HG02588 (cell line): Measurements from ENCODE around the gene RAD9A.
A peak's percentile ranks its signal among the peaks of the same experiment; 100 is the strongest.
"Not testable (repeated sequence)": the region's sequence is repeated elsewhere in the genome, so short reads cannot be mapped to it uniquely, and the experiment has no call there.

Experiments used
- ATAC-seq: cut with Tn5 transposase; IDR thresholded peaks from one replicate; pipeline ENCODE4 v1.9.1; 2021; ENCODE audit warnings: mild to moderate bottlenecking, moderate library complexity; ENCODE audit not compliant: unreplicated experiment

The RAD9A gene

DNA sequence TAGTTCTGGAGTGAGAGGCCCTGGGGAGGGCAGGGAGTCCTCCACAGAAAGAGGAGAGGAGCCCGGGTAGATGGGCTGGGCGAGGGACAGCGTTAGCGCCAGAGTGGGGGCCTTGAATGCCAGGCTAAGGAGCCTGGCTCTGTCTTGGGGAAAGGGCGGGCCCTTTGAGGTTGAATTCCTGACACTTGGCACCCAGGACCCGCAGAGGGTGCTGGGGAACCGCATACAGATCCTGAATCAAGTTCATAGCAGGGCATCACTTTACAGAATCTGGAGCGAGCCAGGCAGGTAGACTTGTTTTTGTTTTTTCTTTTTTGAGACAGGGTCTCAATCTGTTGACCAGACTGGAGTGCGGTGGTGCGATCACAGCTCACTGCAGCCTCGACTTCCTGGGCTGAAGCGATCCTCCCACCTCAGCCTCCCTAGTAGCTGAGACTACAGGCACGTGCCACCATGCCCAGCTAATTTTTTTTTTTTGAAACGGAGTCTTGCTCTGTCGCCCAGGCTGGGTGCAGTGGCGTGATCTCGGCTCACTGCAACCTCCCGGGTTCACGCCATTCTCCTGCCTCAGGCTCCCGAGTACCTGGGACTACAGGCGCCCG lies 29.7 kb downstream of the RAD9A start:
- no peak for ATAC-seq

DNA sequence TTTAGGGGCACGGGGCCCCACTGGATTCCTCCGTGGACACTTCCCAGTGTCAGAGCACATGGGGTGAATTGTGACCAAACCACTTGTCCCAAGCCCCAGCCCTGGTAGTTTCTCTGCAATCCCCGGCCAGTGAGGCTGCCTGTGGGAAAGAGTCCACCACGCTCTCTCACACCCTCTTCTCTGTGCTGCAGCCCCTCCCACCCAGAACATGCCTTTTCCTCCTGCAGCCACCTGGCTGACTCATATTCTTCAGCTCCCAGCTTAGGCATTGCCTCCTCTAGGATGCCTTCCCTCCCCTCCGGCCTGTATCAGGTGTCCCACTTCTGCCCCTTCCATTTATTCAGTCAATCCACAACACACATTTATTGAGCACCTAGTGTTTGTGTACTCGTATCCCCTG lies 31.1 kb downstream of the RAD9A start:
- no peak for ATAC-seq

DNA sequence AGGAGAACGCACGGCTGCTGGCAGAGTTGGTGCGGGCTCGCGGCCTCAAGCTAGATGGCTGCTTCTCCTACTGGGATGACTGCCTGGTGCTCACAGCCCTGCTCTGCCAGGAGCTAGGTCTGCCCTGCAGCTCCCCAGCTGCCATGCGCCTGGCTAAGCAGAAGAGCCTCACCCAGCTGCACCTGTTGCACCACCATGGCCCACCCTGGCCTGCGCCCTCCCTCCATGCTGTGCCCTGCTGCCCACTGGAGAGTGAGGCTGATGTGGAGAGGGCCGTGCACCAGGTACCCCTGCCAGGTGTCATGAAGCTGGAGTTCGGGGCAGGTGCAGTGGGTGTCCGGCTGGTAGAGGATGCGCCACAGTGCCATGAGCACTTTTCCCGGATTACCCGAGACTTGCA lies 31.7 kb downstream of the RAD9A start:
- ATAC-seq, result no peak

DNA sequence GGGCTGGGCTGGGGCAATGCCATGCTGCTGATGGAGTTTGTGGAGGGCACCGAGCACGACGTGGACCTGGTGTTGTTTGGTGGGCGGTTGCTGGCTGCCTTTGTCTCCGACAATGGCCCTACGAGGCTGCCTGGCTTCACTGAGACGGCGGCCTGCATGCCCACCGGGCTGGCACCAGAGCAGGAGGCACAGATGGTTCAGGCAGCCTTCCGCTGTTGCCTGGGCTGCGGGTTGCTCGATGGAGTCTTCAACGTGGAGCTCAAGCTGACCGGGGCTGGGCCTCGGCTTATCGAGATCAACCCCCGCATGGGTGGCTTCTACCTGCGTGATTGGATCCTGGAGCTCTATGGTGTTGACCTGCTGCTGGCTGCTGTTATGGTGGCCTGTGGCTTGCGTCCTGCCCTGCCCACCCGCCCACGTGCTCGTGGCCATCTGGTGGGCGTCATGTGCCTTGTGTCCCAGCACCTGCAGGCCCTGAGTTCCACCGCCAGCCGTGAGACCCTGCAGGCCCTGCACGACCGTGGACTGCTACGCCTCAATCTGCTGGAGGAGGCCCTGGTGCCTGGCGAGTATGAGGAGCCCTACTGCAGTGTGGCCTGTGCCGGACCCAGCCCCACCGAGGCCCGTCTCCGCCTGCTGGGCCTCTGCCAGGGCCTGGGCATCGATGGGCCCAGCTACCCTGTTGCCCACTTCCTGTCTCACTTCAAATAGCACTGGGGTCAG lies 32.3 kb downstream of the RAD9A start:
- ATAC-seq, result no peak

DNA sequence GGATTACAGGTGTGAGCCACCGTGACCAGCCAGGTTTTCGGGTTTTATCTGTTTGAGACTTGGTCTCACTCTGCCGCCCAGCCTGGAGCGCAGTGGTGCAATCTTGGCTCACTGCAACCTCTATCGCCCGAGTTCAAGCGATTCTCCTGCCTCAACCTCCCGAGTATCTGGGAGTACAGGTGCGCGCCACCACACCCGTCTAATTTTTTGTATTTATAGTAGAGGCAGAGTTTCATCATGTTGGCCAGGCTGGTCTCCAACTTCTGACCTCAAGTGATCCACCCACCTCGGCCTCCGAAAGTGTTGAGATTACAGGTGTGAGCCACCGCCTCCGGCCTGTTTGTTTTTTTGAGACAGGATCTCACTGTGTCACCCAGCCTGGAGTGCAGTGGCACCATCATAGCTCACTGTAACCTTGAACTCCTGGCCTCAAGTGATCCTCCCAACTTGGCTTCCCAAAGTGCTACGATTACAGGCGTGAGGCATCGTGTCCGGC lies 35.6 kb downstream of the RAD9A start:
- not testable (repeated sequence) for ATAC-seq

DNA sequence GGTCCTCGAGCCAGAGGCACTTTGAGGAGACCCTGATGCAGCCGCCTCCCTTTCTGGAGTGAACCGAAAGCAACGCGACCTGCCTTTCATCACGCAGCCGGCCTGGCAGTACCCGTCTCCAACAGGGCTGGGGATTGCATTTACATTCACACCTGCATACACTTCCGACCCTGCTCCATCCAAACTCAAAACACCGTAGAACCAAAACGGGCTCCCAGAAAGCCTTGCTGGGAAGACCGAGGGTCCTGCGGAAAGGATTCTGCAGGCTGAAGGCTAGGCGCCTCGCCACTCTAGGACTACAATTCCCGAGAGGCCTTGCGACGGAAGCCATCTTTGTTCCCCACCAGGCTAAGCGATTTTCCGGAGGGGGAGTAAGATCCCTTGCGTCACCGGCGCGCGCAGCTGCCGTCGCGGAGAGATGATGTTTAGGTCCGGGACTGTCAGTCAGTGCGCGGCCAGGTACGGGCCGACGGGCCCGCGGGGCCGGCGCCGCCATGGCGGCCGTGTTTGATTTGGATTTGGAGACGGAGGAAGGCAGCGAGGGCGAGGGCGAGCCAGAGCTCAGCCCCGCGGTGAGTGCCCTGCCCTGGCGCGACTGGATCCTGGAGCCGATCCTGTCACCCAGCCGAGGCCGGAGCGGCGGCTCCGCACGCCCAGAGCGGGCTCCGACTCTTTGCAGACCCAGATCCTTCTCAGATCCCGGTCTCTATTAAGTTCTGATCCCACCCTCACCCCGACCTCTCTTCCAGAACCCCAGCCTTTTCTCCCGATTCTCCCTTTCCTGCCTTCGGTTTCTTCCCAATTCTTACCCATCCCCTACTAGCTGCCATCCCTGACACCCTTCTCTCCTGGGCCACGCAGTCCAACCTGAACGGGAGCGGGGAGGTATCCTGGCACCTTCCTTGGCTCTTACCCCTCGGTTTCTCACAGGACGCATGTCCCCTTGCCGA lies 36.5 kb downstream of the RAD9A start, which contains the start of gene RPS6KB2:
Gene RPS6KB2, plus strand, starts transcription at position 443 of the 950 bp plus-strand sequence. Its CDS starts 52 bp downstream, at position 495.
- peak; percentile 81 for ATAC-seq

DNA sequence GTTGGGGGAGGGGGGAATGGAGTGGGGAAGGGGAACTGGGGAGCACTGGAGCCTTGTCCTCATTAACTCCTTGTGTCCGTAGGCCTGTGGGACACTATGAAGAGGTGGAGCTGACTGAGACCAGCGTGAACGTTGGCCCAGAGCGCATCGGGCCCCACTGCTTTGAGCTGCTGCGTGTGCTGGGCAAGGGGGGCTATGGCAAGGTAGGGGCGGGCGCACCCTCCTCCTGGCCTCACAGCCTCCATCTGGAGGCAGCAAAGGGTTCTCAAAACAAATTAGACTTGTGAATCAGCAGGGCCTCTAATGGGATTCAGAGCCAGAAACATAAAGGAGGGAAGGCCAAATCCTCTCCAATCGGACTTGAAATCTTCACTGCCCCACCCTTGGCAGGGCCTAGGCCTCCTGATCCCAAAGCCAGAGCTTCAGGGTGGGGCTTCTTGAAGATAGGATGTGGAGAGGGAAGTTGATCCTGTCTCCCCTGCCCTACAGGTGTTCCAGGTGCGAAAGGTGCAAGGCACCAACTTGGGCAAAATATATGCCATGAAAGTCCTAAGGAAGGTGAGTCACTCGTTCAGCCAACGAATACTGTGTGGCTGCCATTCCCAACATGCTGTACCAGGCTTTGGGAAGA lies 37.4 kb downstream of the RAD9A start:
- ATAC-seq, result no peak

DNA sequence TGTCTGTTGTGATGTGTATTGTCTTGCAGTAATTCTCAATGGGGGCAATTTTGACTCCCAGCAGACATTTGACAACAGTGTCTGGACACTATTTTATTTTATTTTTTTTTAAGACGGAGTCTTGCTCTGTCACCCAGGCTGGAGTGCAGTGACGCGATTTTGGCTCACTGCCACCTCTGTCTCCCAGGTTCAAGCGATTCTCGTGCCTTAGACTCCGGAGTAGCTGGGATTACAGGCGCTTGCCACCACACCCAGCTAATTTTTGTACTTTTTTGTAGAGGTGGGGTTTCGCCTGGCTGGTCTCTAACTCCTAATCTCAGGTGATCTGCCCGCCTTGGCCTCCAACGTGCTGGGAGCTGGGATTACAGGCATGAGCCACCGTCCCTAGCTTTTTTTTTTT lies 37.9 kb downstream of the RAD9A start:
- ATAC-seq, result no peak

DNA sequence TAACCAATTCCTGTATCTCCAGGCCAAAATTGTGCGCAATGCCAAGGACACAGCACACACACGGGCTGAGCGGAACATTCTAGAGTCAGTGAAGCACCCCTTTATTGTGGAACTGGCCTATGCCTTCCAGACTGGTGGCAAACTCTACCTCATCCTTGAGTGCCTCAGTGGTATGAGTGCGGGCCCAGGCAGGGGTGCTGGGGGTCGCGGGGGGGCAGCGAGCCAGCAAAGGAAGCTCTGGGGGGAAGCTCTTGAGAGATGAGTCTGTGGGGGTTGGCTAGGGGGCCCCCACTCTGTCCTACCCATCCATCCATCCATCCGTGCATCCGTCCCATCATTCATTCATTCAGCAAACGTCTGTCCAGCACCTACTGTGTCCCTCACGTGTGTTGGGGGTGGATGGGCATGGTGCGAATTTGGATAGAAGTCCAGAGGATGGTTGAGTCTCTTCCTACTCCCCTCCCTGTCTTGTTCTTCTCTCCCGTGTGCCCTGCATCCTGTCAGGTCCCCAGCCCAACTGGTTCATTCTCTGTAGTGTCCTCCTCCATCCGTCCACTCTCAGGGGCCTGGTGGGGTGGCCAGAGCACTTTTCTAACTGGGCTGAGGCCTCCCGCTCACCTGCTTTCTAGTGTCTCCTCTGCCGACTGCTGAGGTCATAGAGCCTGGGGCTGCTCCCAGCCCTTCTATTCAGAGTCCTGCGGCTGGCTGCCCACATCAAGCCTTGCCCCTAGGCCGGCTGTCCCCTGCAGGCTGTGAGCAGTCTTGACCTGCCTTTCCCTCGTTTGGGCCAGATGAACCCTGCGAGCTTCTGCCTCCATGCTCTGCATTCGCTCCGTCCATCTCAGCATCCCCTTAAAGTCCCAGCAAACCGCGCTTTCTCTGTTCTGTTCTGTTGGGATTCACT lies 39.8 kb downstream of the RAD9A start:
- ATAC-seq, result no peak

DNA sequence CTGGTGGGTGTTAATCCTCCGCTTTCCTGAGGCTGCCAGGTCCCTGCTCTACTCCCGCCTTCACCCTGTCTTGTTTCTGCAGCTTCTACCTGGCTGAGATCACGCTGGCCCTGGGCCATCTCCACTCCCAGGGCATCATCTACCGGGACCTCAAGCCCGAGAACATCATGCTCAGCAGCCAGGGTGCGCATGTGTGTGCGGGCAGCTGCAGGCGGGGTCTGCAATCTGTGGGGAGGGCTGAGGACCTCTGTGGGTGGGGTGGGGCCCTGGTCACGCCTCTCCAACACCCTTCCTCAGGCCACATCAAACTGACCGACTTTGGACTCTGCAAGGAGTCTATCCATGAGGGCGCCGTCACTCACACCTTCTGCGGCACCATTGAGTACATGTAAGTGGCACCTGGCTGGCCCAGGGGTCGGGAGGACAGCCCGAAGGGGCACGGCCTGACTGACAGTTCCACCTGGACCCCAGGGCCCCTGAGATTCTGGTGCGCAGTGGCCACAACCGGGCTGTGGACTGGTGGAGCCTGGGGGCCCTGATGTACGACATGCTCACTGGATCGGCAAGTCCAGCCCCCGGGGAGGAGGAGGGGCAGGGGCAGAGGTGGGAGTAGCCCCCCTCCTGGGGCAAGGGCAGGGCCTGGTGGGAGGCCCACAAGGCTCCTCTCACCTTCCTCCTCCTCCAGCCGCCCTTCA lies 41.0 kb downstream of the RAD9A start:
- no peak for ATAC-seq

DNA sequence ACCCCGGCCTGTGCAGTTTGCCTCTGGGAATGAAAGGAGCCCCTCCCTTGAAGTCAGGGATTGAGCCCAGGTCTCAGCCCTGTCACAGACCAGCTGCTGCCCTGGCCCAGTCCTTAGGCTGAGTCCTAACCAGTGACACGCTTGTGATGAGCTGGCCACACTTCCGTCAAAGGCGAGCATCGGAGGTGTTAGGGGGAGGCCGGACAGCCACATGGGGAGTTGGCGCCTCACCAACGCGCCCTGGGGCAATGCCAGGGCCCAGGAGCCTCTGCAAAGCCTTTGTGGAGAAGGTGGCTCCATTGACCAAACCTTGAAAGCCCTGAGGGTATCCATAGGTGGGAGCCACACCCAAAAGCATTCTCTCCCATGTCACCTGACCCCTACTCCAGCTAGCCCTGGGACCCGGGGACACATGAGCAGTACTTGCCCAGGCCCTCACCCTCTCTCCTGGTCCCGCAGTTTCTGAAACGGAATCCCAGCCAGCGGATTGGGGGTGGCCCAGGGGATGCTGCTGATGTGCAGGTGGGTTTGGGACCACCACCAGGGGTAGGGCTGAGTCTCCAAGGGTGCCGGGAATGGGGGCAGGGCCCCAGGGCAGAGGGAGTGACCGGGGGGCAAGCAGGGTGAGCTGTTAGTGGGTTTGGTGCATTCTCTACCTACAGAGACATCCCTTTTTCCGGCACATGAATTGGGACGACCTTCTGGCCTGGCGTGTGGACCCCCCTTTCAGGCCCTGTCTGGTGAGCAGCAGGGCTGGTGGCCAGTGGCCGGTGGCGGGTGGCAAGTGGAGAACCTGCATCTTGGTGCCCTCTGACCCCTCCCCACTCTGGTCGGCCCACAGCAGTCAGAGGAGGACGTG lies 42.0 kb downstream of the RAD9A start:
- no peak for ATAC-seq

DNA sequence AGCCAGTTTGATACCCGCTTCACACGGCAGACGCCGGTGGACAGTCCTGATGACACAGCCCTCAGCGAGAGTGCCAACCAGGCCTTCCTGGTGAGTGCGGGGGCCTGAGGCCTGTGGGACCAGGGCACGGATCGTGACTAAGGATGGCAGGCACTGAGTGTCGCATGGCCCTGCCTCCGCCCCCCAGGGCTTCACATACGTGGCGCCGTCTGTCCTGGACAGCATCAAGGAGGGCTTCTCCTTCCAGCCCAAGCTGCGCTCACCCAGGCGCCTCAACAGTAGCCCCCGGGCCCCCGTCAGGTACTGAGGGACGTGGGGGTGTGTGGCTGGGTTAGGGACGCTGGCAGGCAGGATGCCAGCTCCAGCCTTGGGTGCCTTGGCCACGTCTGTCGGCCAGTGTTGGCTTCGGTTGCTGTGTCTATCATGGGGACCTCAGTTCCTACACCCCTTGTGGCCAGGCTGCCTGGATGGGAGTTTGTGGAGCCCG lies 42.7 kb downstream of the RAD9A start:
- ATAC-seq, result no peak

DNA sequence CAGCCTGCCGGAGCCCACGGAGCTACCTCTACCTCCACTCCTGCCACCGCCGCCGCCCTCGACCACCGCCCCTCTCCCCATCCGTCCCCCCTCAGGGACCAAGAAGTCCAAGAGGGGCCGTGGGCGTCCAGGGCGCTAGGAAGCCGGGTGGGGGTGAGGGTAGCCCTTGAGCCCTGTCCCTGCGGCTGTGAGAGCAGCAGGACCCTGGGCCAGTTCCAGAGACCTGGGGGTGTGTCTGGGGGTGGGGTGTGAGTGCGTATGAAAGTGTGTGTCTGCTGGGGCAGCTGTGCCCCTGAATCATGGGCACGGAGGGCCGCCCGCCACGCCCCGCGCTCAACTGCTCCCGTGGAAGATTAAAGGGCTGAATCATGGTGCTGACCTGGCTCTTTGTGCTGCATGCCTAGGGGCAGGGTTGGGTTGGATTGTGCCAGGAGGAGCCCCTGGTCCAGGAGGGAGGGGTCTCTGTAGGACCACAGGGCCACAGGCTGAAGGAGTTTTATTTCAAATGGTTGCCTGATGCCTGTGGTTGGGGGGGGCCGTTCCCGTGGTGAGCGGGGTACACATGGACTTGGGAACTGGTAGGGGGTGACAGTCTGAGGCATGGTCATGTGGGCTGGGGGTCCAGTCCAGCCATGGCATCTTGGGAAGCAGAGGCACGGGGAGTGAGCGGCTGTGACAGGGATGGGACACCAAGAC lies 43.4 kb downstream of the RAD9A start:
- no peak for ATAC-seq

DNA sequence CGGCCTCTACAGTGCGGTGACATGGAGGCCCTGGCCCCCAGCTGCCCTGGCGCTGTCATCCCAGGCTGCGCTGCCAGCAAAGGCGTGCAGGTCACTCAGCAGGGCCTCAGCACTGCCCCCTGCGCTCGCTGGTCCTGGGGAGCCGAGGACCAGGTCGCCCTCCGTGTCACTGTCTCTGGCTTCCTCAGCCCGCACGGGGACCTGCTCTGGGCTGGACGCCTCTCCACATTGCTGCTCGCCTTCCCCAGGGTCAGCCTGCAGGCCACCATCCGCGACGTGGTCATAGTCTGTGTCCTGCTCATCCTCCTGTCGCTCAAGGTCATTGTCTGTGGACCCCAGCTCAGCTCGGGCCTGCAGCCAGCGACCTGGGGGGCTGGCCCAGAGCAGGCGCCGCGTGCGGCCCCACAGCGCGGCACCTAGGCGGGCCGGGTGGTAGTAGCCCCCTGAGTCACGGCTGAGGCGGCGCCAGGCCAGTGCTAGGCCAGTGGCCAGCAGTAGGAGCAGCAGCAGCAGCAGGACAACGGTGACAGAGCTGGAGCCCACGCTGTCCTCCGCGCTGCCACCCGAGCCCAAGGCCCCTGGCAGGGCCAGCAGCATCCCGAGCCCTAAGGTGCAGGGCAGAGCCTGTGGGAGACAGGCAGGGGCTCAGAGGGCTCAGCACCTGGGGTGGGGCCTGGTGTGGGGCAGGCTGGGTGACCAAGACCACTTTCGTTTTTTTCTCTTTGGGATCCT lies 44.1 kb downstream of the RAD9A start:
- no peak for ATAC-seq

DNA sequence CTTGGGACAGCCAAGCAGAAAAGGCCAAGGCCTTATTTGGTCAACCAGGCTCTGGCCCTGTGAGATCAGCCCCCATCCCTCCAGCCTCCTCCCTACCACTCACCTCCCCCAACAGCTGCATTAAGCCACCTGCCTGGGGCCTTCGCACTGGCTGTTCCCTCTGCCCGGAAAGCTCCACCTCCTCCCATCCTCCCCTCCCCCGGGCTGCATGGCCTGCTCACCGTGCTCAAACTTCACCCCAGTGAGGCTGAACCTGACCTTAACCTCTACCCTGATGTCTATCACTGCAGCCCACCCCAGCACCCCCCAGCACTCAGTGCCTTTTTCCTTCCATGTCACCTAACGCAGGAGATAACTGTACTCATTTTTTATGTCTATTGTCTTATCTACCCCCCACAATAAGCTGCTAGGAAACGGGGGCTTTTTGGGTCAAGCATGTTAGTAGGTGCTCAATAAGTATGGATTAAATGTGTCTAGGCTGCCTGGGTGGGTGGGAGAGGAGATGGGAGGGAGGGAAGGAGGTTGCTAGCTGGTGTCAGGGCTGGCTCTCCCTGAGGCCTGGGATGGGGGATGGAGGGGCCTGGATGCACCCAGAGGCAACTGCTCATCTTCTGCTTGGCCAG lies 44.8 kb downstream of the RAD9A start:
- ATAC-seq, result peak; percentile 38

DNA sequence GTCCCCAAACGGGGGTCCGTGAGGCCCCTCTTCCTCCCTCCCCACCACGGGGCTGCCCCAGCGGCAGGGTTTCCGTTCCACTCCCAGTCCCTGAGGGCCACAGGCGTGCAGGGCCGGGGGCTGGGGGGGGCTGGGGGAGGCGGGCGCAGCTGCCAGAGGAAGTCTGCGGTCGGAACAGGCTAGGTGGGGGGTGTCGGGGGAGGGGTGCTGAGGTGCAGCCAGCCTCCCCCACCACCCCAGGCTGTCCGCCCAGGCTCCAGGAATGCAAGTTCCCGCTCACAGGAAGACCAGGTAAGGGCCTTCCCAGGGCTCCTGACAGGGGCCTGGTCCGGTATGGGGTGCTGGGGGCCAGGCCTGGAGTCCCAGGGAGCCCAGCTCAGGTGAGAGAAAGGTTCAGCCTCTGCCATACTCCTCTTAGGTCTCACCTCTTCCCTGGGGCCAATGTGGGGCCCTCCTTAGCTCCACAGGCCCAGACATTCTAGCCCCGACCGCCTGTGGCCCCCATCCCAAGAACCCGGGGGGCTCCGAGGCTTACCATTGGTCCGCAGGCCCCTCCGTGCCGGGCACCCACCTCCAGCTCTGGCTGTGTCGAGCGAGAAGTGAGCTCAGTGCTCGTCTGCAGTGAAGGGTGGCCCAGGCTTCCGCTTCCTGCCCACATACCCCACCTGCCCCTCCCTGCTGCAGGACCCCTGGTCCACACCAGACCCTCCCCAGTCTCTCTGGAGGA lies 45.5 kb downstream of the RAD9A start, which contains the start of gene PTPRCAP:
Gene PTPRCAP, minus strand, starts transcription at position 601 of the 727 bp plus-strand sequence. Its CDS starts 63 bp downstream, at position 538.
- no peak for ATAC-seq
